Measurements from ENCODE around the gene SARNP.

GRCh38 chr12:55830601-55831446, 13.3 kb upstream of the SARNP start:
- TF ChIP-seq POLR2A (IDR thresholded peaks at IDR 0.05) (peak; percentile 75), CTCF (IDR thresholded peaks at IDR 0.05) (no peak)

All from transverse colon (tissue), 3 donors.